IPS-NIHi11 (cell line): Measurements from ENCODE around the gene NEUROG1.

Experiments
- DNase-seq: peaks from one replicate; pipeline ENCODE4 v3.0.0; 2012; ENCODE audit warnings: mixed read lengths, low spot score

NEUROG1 gene

GRCh38 chr5:135493406-135494180 is 42.2 kb downstream of the NEUROG1 start:
- DNase-seq: no peak

- no peak for DNase-seq
Measured at GRCh38 chr5:135492319-135492626, 43.5 kb downstream of the NEUROG1 start.

GRCh38 chr5:135491552-135492318 is 44.0 kb downstream of the NEUROG1 start:
- DNase-seq: peak; percentile 47

GRCh38 chr5:135491038-135491551 is 44.7 kb downstream of the NEUROG1 start:
- DNase-seq: no peak

- peak; percentile 47 for DNase-seq
Measured at GRCh38 chr5:135490245-135491037, 45.3 kb downstream of the NEUROG1 start.

GRCh38 chr5:135489466-135490244 is 46.1 kb downstream of the NEUROG1 start:
- peak; percentile 47 for DNase-seq

GRCh38 chr5:135488727-135489465 is 46.9 kb downstream of the NEUROG1 start:
- DNase-seq: peak; percentile 88

- no peak for DNase-seq
Measured at GRCh38 chr5:135487839-135488514, 47.8 kb downstream of the NEUROG1 start.

GRCh38 chr5:135487037-135487395 is 48.7 kb downstream of the NEUROG1 start:
- DNase-seq: no peak

GRCh38 chr5:135486131-135487036 is 49.4 kb downstream of the NEUROG1 start:
- no peak for DNase-seq

GRCh38 chr5:135484674-135485086 is 51.1 kb downstream of the NEUROG1 start:
- DNase-seq: no peak
